ENCODE data around the gene SMG9.
"Not testable (repeated sequence)": the region's sequence is repeated elsewhere in the genome, so short reads cannot be mapped to it uniquely, and the experiment has no call there.

Gene SMG9

DNA sequence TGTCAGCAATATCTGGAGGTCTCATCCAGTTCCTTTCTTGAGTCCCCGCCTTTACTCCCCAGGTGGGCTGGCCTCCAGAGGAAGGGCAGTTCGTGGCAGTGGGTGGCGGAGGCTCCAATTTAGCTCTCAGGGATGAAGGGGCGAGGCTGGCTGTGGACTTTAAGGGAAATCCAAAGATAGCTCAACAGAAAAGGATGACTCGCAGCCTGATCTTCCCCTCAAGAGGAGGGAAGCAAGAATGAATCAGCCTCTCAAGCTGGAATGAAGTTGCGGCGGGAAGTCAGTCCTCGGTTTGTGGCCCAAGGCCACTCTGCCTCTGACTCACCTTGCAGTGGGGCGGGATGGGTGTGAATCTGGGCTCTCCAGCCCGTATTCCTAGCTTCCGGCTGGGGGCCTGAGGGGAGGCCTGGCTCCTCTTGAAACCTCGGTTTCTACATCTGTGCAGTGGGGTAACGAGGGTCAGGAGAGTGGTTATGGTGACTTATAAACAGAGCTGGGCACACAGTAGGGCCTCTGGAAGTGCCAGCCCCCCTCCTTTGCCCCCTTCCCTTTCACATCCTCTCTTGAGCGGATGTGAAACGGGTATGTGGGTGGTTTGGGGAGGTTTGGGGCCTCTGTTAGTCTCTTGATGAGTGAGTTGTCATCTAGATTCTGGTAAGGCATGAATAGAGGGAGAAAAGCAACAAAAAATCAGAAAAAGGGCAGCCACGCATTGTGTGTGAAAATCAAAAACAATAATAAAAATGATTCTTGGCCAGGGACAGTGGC, 10.5 kb upstream of the SMG9 start:
- no peaks in the 10 kb centered on the region for H3K9me3 ChIP-seq (ENCODE audit: control insufficient read depth, insufficient read depth, low read length)
- peaks cover 3% of the 10 kb centered on the region for H3K4me1 ChIP-seq (ENCODE audit: control insufficient read depth, insufficient read depth, low read length)
- no peaks in the 10 kb centered on the region for H3K36me3 ChIP-seq (ENCODE audit: control insufficient read depth, insufficient read depth, low read length)
- H3K4me3 ChIP-seq (ENCODE audit: low read depth, low read length) = no peak overlapping the region
- no peak overlapping the region for H3K9ac ChIP-seq (ENCODE audit: low read depth, low read length)
- H3K27me3 ChIP-seq (ENCODE audit: control insufficient read depth, insufficient read depth, low read length) = peaks cover 4% of the 10 kb centered on the region

DNA sequence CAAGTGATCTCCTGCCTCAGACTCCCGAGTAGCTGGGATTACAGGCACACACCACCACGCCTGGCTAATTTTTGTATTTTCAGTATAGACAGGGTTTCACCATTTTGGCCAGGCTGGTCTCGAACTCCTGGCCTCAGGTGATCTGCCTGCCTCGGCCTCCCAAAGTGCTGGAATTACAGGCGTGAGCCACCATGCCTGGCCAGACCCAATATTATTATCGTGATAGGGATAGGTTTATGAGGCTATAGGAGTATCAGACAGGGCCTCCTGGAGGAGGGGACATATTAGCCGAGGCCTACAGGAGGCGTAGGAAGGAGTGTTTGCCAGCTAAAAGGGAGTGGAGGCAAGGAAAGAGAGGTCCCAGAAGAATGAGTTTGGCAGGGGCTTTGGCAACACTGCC, 9.9 kb upstream of the SMG9 start:
- H3K36me3 ChIP-seq (ENCODE audit: control insufficient read depth, insufficient read depth, low read length); H3K4me1 ChIP-seq (ENCODE audit: control insufficient read depth, insufficient read depth, low read length); H3K9me3 ChIP-seq (ENCODE audit: control insufficient read depth, insufficient read depth, low read length); H3K27me3 ChIP-seq (ENCODE audit: control insufficient read depth, insufficient read depth, low read length); H3K9ac ChIP-seq (ENCODE audit: low read depth, low read length); H3K4me3 ChIP-seq (ENCODE audit: low read depth, low read length): not testable (repeated sequence)

DNA sequence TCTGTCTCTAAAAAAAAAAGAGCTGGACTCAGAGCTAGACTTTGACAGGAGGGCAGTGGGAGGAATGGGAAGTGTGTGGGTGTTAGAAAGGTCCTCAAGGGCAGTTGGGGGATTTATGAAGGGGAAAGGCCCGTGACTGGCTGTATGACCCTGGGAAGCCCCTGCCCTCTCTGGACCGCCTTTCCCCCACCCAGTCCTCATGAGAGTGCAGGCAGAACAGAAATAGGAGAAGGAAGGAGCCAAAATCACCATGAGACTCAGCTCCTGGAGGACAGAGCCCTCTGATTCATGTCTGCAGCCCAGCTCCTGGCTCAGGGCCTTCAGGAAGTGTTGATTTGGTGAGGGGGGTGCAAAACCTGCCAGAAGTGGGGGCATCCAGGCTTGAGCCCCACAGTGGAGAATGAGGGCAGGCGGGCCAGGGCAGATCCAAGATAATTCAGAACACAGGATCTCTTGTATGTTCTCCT, 8.7 kb upstream of the SMG9 start:
- no peaks in the 10 kb centered on the region for H3K9me3 ChIP-seq (ENCODE audit: control insufficient read depth, insufficient read depth, low read length)
- H3K4me3 ChIP-seq (ENCODE audit: low read depth, low read length) = no peak overlapping the region
- no peak overlapping the region for H3K9ac ChIP-seq (ENCODE audit: low read depth, low read length)
- H3K36me3 ChIP-seq (ENCODE audit: control insufficient read depth, insufficient read depth, low read length) = no peaks in the 10 kb centered on the region
- no peaks in the 10 kb centered on the region for H3K27me3 ChIP-seq (ENCODE audit: control insufficient read depth, insufficient read depth, low read length)
- H3K4me1 ChIP-seq (ENCODE audit: control insufficient read depth, insufficient read depth, low read length) = peaks cover 7% of the 10 kb centered on the region

DNA sequence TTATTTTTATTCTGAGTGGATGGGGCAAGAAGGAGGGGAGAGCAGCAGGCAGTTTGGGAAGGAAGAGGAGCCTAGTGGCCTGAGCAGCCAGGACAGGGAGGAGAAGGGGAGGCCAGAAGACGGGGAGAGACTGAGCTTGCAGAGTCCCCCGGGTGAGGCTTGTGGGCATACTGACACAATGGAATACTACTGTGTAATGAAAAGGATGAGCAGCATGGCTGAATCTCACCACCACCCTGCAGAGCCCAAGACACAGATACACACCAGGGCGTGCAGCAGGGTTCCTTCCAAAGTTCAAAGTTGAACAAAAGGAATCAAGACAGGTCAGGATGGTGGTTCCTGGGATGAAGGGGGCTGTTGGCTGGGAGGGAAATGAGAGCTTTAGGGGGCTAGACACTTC, 8.1 kb upstream of the SMG9 start:
- Histone ChIP-seq H3K4me1 (ENCODE audit: control insufficient read depth, insufficient read depth, low read length) (peaks cover 7% of the 10 kb centered on the region), H3K9me3 (ENCODE audit: control insufficient read depth, insufficient read depth, low read length) (no peaks in the 10 kb centered on the region), H3K4me3 (ENCODE audit: low read depth, low read length) (no peak overlapping the region), H3K9ac (ENCODE audit: low read depth, low read length) (no peak overlapping the region), H3K36me3 (ENCODE audit: control insufficient read depth, insufficient read depth, low read length) (no peaks in the 10 kb centered on the region), H3K27me3 (ENCODE audit: control insufficient read depth, insufficient read depth, low read length) (no peaks in the 10 kb centered on the region)

DNA sequence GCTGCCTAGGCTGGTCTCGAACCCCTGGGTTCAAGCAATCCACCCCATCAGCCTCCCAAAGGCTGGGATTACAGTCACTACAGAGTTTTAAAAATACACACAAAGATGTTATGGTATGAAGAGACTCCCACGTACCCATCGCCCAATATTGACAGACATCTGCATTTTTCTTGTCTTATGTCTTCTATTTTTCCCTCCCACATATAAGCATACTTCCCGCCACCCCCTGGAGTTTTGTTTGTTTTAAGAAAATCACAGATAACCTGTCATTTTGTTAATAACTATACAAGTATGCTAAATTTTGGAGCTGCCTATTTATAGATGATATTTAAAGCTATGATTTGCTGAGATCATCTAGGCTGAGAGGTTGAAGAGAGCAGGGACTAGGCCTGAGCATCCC, 6.2 kb upstream of the SMG9 start:
- no peaks in the 10 kb centered on the region for H3K27me3 ChIP-seq (ENCODE audit: control insufficient read depth, insufficient read depth, low read length)
- H3K9ac ChIP-seq (ENCODE audit: low read depth, low read length) = no peak overlapping the region

DNA sequence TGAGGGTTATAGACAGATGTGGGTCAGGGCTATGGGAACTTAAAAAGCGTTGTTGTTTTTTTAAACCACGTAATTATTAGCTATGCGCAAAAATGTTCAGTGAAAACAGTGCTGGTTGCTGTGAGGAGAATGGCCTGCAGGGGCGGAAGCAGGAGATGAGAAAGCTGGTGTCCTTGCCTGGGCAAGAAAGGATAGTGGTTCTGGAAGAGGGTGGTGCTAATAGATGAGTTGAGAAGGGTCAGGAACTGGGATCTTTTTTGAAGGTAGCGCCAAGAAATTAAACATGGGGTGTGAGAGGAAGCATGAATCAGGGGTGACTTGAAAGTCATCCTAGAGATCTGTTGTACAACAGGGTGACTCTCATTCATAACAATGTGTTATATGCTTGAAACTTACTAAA, 4.8 kb upstream of the SMG9 start:
- no peaks in the 10 kb centered on the region for H3K9me3 ChIP-seq (ENCODE audit: control insufficient read depth, insufficient read depth, low read length)
- H3K9ac ChIP-seq (ENCODE audit: low read depth, low read length) = no peak overlapping the region
- peaks cover 4% of the 10 kb centered on the region for H3K4me1 ChIP-seq (ENCODE audit: control insufficient read depth, insufficient read depth, low read length)

More for the DNA sequence above, 6.2 kb upstream of the SMG9 start:
- no peaks in the 10 kb centered on the region for H3K36me3 ChIP-seq (ENCODE audit: control insufficient read depth, insufficient read depth, low read length)
- H3K4me3 ChIP-seq (ENCODE audit: low read depth, low read length) = no peak overlapping the region
- peaks cover 4% of the 10 kb centered on the region for H3K4me1 ChIP-seq (ENCODE audit: control insufficient read depth, insufficient read depth, low read length)
- H3K9me3 ChIP-seq (ENCODE audit: control insufficient read depth, insufficient read depth, low read length) = no peaks in the 10 kb centered on the region

DNA sequence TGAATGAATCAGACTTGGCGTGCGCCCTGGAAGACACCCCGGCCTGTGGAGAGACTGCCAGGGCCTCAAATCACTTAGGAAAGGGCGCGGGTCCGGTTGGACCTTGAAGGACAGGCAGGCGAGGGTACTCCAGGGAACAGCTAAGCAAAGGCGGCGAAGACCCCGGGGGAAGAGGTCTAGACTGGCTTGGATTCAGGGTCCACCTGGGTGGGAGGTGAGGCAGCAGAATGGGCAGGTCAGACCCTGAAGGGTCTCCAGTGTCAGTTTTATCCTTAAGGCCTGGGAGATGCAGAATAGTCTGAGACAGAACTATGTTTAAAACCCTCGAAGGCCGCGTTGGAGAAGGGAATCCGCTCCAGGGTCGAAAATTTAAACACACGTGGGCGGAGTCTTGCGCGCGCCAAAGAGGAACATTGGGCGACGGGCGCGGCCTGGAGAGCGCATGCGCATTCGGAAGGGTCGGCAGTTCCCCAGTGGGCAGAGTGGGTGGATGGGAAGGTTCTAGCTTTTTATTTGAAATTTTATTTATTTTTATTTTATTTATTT, 567 bp upstream of the SMG9 start:
- H3K4me1 ChIP-seq (ENCODE audit: control insufficient read depth, insufficient read depth, low read length) = peaks cover 4% of the 10 kb centered on the region

More for the DNA sequence above, 4.8 kb upstream of the SMG9 start:
- H3K27me3 ChIP-seq (ENCODE audit: control insufficient read depth, insufficient read depth, low read length) = no peaks in the 10 kb centered on the region
- no peak overlapping the region for H3K4me3 ChIP-seq (ENCODE audit: low read depth, low read length)
- no peaks in the 10 kb centered on the region for H3K36me3 ChIP-seq (ENCODE audit: control insufficient read depth, insufficient read depth, low read length)

DNA sequence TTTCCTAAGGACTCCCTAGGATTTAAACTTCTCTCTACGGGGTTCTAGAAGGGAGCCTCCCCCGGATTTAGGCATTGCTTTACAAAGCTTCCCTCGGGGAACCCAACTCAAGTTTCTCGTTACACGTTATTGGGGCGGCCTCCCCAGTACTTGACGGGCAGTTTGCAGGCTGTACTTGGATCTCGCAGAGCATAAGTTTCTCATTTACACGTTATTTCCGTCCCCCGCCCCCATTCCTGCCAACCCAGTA, 584 bp downstream of the SMG9 start:
- Histone ChIP-seq H3K9ac (ENCODE audit: low read depth, low read length) (peak overlapping the region; percentile 65), H3K27me3 (ENCODE audit: control insufficient read depth, insufficient read depth, low read length) (no peaks in the 10 kb centered on the region), H3K4me1 (ENCODE audit: control insufficient read depth, insufficient read depth, low read length) (peaks cover 2% of the 10 kb centered on the region), H3K9me3 (ENCODE audit: control insufficient read depth, insufficient read depth, low read length) (no peaks in the 10 kb centered on the region), H3K4me3 (ENCODE audit: low read depth, low read length) (peak overlapping the region; percentile 98), H3K36me3 (ENCODE audit: control insufficient read depth, insufficient read depth, low read length) (peaks cover 3% of the 10 kb centered on the region)

More for the DNA sequence above, 567 bp upstream of the SMG9 start:
- H3K27me3 ChIP-seq (ENCODE audit: control insufficient read depth, insufficient read depth, low read length) = no peaks in the 10 kb centered on the region
- peaks cover 3% of the 10 kb centered on the region for H3K36me3 ChIP-seq (ENCODE audit: control insufficient read depth, insufficient read depth, low read length)
- no peaks in the 10 kb centered on the region for H3K9me3 ChIP-seq (ENCODE audit: control insufficient read depth, insufficient read depth, low read length)
- peak overlapping the region; percentile 98 for H3K4me3 ChIP-seq (ENCODE audit: low read depth, low read length)
- H3K9ac ChIP-seq (ENCODE audit: low read depth, low read length) = peak overlapping the region; percentile 97

DNA sequence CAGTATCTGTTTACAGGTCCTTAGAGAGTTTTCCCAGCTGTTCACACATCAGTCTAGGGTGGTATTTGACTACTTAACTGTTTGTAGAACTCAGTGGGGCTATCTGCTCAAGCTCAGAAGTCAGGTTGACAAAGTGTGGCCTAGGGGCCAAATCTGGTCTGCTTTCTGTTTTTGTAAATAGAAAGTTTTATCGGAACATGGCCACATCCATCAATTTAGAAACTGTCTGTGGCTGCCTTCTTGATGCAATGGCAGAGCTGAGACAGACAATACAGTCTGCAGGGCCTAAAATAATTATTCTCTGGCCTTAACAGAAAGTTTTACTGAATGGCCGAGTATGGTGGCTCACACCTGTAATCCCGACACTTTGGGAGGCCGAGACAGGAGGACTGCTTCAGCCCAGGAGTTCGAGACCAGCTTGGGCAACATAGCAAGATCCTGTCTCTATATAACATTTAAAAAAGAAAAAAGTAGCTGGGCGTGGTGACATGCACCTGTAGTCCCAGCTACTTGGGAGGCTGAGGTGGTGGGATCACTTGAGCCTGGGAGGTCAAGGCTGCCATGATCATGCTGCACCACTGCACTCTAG, 2.4 kb downstream of the SMG9 start:
- Histone ChIP-seq H3K36me3 (ENCODE audit: control insufficient read depth, insufficient read depth, low read length) (peaks cover 4% of the 10 kb centered on the region), H3K4me1 (ENCODE audit: control insufficient read depth, insufficient read depth, low read length) (no peaks in the 10 kb centered on the region), H3K9ac (ENCODE audit: low read depth, low read length) (no peak overlapping the region), H3K27me3 (ENCODE audit: control insufficient read depth, insufficient read depth, low read length) (no peaks in the 10 kb centered on the region), H3K4me3 (ENCODE audit: low read depth, low read length) (no peak overlapping the region), H3K9me3 (ENCODE audit: control insufficient read depth, insufficient read depth, low read length) (no peaks in the 10 kb centered on the region)

DNA sequence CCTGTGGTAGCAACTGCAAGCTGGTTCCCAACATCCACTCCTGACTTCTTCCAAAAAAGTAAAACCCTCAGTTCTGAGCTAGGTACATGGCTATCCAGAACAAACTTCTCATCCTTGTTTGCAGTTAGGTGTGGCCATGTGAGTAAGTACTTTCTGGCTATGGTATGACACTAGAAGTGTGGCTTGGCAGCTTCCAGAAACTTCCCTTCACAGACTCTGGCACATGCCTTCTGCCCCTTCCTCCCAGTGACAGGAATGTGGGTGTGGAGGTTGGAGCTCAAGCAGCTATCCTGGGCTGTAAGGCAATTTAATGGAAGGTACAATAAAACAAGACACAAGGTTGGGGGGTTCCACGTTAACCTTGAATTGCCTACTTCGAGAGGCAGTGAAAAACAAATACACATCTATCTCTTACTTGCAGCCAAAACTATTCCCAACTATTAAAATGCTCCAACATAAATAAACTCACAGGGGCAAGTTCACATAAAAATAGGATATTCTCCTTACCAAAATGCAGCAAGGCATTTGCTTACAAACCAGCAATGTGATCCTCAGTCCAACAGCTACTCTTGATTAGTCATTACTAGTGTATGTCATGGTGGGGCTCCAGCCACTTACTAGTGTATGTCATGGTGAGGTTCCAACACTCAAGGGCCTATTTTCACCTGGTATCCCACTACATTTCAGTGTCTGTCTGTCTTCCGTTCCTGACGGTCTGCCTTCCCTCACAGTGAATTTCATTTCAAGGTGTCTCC, 3.1 kb downstream of the SMG9 start:
- Histone ChIP-seq H3K9ac (ENCODE audit: low read depth, low read length) (no peak overlapping the region), H3K36me3 (ENCODE audit: control insufficient read depth, insufficient read depth, low read length) (peaks cover 7% of the 10 kb centered on the region), H3K9me3 (ENCODE audit: control insufficient read depth, insufficient read depth, low read length) (no peaks in the 10 kb centered on the region), H3K27me3 (ENCODE audit: control insufficient read depth, insufficient read depth, low read length) (no peaks in the 10 kb centered on the region), H3K4me3 (ENCODE audit: low read depth, low read length) (no peak overlapping the region), H3K4me1 (ENCODE audit: control insufficient read depth, insufficient read depth, low read length) (no peaks in the 10 kb centered on the region)

DNA sequence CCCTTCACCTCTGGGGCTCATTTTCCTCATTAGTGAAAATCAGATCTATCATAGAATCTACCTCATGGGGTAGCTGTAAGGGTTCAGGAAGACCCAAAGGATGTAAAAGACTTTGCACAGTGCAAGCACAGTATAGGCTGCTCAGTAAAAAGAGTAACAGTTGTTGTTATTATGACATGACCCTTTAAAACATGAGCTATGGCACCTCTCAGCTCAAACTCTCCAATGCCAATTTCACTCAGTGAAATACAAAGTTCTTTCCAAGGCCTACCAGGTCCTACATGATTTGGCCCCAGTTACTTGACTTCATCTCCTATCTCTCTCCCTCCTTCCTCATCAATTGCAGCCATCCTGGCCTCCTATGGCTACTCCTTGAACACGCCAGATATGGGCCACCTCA, 4.9 kb downstream of the SMG9 start:
- Histone ChIP-seq H3K4me3 (ENCODE audit: low read depth, low read length) (no peak overlapping the region), H3K9me3 (ENCODE audit: control insufficient read depth, insufficient read depth, low read length) (no peaks in the 10 kb centered on the region), H3K27me3 (ENCODE audit: control insufficient read depth, insufficient read depth, low read length) (no peaks in the 10 kb centered on the region), H3K4me1 (ENCODE audit: control insufficient read depth, insufficient read depth, low read length) (no peaks in the 10 kb centered on the region), H3K36me3 (ENCODE audit: control insufficient read depth, insufficient read depth, low read length) (peaks cover 11% of the 10 kb centered on the region), H3K9ac (ENCODE audit: low read depth, low read length) (no peak overlapping the region)

DNA sequence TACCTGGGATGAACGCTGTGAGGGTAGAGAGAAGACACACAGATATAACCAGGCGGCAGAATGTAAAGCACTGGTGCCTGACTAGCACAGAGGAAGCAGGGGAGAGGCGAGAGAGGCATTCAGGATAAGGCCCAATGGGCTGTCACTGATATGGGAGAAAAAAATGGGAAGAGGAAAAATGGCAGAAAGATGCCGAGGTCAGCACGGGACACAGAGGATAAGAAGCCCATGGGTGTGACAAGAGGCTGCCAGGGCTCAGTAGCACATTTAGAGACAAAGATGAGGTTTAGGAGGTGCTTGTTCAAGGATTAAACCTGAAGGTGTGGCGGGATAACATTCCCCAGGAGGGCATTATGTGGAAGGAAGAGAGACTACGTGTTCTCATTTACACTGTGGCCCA, 5.6 kb downstream of the SMG9 start:
- Histone ChIP-seq H3K27me3 (ENCODE audit: control insufficient read depth, insufficient read depth, low read length) (no peaks in the 10 kb centered on the region), H3K4me1 (ENCODE audit: control insufficient read depth, insufficient read depth, low read length) (no peaks in the 10 kb centered on the region), H3K9ac (ENCODE audit: low read depth, low read length) (no peak overlapping the region), H3K4me3 (ENCODE audit: low read depth, low read length) (no peak overlapping the region), H3K9me3 (ENCODE audit: control insufficient read depth, insufficient read depth, low read length) (no peaks in the 10 kb centered on the region), H3K36me3 (ENCODE audit: control insufficient read depth, insufficient read depth, low read length) (peaks cover 12% of the 10 kb centered on the region)

Data from iPS-15b (cell line).